Activated CD8-positive, alpha-beta memory T cell treated with anti-CD3 and anti-CD28 coated beads for 4 hours (primary cell): Measurements from ENCODE around the gene PPOX.

Experiments used
- DNase-seq, 2 donors: peaks; one replicate each; pipeline ENCODE4 v3.0.0-alpha.2; 2020; ENCODE audit warnings: low read depth in 2 of 2

PPOX gene

DNA sequence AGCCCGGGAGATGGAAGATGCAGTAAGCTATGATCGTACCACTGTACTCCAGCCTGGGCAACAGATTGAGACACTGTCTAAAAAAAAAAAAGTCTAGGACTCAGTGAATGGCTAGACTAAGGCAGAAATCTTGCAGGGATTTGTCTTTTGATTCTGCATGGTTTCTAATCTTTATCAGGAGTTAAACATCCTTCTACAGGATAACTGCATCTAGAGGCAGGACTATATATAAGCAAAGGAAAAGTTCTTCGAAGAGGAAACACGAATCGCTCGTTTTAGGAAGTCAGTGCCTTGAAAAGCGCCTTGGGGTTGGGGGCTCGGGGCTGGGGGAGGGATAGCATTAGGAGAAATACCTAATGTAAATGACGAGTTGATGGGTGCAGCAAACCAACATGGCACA lies 13.1 kb upstream of the PPOX start:
- no peak for DNase-seq

- DNase-seq, result peak; percentile 62 to 66
Measured at GRCh38 chr1:161153682-161154337, 12.4 kb upstream of the PPOX start, which contains the start of gene UFC1. TSS of gene UFC1 (plus strand) at chr1:161153978. CDS start at chr1:161153998, 20 bp downstream.

GRCh38 chr1:161157867-161158266 lies 8.4 kb upstream of the PPOX start:
- no peak for DNase-seq

DNA sequence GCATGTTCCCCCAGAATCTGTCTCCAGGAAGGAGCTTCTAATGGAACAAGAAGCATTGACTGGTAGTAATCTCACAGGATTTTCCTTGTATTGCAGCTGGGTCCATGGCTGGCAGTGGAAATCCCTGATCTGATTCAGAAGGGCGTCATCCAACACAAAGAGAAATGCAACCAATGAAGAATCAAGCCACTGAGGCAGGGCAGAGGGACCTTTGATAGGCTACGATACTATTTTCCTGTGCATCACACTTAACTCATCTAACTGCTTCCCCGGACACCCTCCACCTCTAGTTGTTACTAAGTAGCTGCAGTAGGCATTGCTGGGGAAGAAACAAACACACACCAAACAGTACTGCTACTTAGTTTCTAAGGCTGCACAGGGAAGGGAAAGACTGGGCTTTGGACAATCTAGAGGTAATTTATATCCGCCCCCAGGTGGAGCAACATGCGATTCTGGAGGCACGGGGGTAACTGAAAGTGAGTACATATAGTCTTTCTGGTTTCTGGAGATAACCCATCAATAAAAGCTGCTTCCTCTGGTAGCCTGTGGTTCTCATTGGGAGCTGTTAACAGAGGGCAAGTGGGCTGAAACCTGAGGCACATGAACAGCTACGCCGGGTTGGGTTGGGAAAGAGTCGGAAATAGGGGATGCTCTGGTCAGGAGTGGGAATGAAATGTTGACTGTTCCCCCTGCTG lies 7.8 kb upstream of the PPOX start:
- no peak for DNase-seq

DNA sequence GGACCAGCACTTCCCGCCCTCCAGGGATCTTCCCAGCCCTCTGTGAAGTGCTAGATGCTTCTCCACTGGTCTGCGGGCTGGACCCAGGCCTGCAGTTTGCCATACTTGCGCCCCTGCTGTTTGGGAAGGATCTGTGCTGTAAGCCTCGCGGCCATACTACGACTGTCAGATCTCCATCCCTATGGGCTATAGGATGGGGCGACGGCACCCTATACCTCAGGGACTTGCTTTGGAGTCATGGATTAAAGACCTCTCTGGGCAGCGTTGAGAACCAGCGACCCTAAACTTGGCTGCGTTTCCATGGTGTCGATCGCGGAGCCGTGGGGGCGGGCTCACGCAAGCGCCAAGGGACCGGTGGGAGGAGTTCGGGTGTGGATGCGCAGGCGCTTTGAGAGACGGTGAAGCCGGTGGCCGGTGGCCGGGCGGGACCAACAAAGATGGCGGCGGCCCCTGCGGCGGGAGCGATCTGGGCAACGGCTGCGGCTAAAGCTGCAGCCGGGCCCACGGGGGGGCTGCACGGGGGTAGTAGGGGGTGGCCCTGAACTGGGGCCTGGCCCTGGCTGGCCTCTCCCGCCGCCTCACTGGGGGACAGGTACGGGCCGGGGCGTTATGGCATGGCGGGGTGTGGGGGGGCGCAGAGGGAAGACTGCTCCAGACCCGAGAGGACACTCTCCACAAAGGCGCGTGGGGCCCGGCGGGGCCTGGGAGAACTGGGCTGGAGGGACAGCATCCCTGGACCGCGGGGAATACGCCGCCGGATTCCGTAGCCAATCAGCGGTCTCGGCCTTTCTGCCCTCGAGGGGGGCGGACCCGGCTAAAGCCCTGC lies 6.9 kb upstream of the PPOX start, which contains the start of gene USP21:
TSS of gene USP21 (plus strand) at position 414 of the 826 bp plus-strand sequence. CDS start 1,141 bp downstream, outside the sequence.
- DNase-seq, result peak; percentile 87

GRCh38 chr1:161159913-161160243 lies 6.3 kb upstream of the PPOX start:
- DNase-seq, result no peak

- no peak for DNase-seq
Measured at GRCh38 chr1:161160671-161161145, 5.5 kb upstream of the PPOX start.

DNA sequence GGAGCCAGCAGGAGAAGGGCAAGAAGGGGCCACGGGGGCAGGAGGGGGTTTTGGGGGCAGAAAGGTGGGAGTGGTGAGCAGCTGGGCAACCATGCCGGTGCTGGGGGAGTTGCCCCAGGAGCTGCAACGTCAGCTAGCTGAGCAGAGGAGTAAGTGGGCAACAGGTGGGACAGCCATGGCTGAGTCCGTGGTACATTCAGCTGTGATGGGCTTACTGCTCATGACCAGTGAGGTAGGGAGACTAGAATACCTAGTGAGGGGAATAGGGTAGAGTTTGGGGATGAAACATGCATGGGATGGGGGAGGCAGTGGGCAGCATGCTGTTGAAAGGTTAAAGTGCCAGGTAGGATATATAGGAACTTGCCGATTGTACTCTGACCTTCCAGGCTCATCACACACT lies 4.6 kb upstream of the PPOX start:
- no peak for DNase-seq

DNA sequence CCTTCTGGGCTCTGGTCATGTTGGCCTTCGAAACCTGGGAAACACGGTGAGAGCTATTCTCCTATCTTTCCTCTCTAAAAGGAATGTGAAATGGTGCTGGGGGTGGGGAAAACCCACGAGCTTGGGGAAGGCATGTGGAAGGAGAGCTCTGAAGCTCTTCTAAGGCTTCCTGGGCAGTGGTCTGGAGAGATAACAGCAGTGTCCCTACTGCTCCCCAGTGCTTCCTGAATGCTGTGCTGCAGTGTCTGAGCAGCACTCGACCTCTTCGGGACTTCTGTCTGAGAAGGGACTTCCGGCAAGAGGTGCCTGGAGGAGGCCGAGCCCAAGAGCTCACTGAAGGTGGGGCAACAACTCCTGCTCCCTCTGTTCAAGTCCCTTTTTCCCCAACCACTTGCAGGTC lies 4.2 kb upstream of the PPOX start:
- DNase-seq, result no peak

DNA sequence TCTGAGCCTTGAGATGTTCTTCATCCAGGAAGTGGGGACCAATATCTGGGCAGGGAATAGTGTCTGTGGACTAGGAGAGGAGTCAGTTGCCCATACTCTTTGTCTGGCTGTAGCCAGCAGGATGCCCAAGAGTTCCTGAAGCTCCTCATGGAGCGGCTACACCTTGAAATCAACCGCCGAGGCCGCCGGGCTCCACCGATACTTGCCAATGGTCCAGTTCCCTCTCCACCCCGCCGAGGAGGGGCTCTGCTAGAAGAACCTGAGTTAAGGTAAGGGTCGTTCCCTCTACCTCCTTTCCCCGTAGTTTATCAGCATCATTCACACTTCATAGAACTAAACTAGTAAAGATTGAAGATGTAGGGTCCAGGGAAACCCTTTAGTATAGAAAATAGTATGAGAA lies 3.4 kb upstream of the PPOX start:
- no peak for DNase-seq

GRCh38 chr1:161163793-161164192 lies 2.4 kb upstream of the PPOX start:
- no peak for DNase-seq

DNA sequence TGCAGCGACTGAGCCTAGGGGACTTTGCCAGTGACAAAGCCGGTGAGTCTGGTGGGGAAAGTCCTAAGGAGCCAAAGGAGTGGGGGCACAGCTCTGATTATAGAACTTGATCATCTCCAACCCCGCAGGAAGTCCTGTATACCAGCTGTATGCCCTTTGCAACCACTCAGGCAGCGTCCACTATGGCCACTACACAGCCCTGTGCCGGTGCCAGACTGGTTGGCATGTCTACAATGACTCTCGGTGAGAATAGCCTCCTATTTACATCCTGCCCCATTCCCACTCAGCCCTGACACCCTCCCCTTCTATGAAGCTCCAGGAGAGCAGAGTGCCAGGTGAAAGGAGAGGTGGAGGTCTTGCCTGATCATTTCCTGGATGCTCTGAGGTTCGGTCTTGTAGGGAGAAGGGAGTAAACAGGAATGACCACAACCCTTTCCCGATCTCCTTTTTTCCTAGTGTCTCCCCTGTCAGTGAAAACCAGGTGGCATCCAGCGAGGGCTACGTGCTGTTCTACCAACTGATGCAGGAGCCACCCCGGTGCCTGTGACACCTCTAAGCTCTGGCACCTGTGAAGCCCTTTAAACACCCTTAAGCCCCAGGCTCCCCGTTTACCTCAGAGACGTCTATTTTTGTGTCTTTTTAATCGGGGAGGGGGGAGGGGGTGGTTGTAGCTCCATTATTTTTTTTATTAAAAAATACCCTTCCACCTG lies 1.2 kb upstream of the PPOX start:
- no peak for DNase-seq

DNA sequence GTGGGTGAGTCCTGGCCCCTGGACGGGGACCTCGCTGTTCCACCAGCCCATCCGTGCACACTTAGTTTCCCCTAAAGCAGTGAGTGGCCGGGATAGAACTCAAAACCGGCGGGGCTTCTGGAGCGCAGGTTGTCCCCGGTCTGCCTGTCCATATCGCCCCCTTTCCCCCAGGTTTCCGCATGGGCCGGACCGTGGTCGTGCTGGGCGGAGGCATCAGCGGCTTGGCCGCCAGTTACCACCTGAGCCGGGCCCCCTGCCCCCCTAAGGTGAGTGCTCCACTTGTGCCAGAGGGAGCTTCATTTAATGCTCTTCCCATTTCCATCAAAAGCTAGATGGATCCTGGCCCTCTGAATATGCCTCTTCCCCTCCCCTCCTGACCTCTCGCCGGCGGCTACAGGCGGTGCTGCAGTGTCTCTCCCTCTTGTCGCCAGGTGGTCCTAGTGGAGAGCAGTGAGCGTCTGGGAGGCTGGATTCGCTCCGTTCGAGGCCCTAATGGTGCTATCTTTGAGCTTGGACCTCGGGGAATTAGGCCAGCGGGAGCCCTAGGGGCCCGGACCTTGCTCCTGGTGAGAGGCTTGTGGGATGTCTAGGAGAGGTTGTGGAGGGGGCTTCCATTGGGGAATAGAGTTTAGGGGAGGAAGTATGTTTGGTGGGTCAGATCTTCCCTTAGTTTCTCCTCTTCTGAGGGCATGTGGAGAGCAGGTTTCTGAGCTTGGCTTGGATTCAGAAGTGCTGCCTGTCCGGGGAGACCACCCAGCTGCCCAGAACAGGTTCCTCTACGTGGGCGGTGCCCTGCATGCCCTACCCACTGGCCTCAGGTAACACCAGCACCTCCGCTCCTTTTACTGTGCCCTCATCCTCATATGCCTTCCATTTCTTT lies 683 bp downstream of the PPOX start:
- no peak for DNase-seq

GRCh38 chr1:161168906-161169305 lies 2.7 kb downstream of the PPOX start:
- DNase-seq, result no peak

GRCh38 chr1:161171191-161171590 lies 5.0 kb downstream of the PPOX start:
- DNase-seq, result no peak

DNA sequence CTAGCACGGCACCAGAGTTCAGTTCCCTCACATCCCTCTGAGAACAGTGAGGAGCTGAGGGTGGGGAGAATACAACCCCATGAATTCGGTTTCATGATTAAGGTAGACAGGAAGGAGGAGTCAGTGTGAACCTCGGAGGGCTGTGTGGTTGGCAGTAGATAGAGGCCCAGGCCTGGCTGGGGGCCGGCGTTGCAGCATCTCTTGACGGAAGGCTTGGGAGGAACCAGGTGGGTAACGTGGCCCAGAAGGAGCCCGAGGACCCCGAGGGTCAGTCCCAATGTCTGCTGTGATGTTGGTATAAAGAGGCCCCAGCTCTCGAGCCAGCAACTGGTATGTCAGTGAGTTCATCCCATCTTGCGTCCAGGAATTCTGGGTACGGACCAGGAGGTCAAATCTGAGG lies 5.5 kb downstream of the PPOX start:
- no peak for DNase-seq

DNA sequence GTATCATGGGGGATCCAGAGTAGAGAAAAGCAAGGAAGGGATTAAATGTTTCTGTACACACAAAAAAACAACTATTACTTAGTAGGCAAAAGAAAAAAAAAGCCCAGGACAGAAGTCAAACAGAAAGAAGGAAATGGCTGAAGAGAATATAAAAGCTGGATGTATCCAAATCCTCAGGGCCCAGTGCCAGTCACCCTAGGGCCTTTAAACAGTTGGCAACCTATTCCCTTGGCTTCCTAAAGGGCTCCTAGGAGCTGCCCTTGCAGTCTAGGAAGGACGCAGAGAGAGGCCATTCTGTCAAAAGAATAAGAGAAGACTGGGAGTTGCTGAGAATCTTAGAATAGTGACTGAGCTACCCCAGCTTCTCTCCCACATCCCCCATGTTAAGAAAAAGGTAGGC lies 6.1 kb downstream of the PPOX start:
- DNase-seq, result no peak

- no peak for DNase-seq
Measured at GRCh38 chr1:161172776-161173376, 6.7 kb downstream of the PPOX start.

DNA sequence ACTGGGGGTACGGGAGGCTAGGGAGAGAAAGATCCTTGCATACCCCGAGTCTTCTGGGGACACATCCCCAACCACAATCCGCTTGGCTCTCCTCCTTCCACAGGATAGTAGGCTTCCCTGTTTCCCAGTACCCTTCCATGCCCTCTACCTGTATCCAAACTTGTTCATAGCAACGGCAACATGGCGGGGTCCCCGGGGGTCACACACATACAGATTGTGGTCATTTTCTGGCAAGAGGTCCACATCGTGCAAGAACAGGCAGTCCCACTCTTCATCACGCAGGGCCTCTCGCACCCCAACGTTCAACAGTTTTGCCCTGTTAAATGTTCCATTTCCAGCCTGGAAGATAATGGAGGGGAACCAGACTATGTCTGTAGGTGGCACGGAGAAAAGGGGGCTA lies 7.5 kb downstream of the PPOX start:
- no peak for DNase-seq

- DNase-seq, result no peak
Measured at GRCh38 chr1:161174911-161175310, 8.7 kb downstream of the PPOX start.
